HepG2 (cell line): Measurements from ENCODE around the gene EFNA2.

Experiments
- CTCF ChIP-seq: sonication (generic); formaldehyde crosslinking; IDR thresholded peaks from 2 replicates; pipeline ENCODE4 v1.5.0; 2020; ENCODE audit warnings: mild to moderate bottlenecking, missing genetic modification reagents, moderate library complexity
- KLF16 ChIP-seq, 2 experiments: sonication (generic) in 1 of 2; formaldehyde crosslinking in 1 of 2; IDR thresholded peaks; 2 replicates each; pipeline versions ENCODE4 v1.6.1 to v1.8.0; 2016 to 2023; ENCODE audit warnings: missing genetic modification reagents in 2 of 2, missing compliant biosample characterization in 1 of 2
- NFRKB ChIP-seq: fragments of 450-650 bp; IDR thresholded peaks from 2 replicates; pipeline ENCODE4 v1.6.1; 2017
- PAX8 ChIP-seq: sonication (generic); formaldehyde crosslinking; IDR thresholded peaks from 2 replicates; pipeline ENCODE4 v1.8.0; 2022; ENCODE audit warnings: mild to moderate bottlenecking, missing genetic modification reagents, borderline replicate concordance
- TFDP1 ChIP-seq: IDR thresholded peaks from 2 replicates; pipeline ENCODE4 v1.6.1; 2016; ENCODE audit warnings: missing compliant biosample characterization, missing genetic modification reagents, borderline replicate concordance
- ZNF562 ChIP-seq: sonication (generic); formaldehyde crosslinking; IDR thresholded peaks from 2 replicates; pipeline ENCODE4 v1.8.0; 2022; ENCODE audit warnings: missing genetic modification reagents, borderline replicate concordance
- TF ChIP-seq, protein P1 (sequence below): conservative IDR thresholded peaks from 2 replicates; pipeline ENCODE4 v1.6.1; 2018; ENCODE audit warnings: missing genetic modification reagents

- TF ChIP-seq CTCF (no peak), TFDP1 (CRISPR knock-in tag) (peak; percentile 64; the same call in 1 of the 2 replicates), KLF16 (CRISPR knock-in tag; IDR thresholded peaks at IDR 0.05) (peak in 1 of 2 experiments; percentile 46; a peak in 1 of 4 replicates), PAX8 (CRISPR knock-in tag) (no peak), ZNF562 (CRISPR knock-in tag) (no peak), NFRKB (no peak)
- TF ChIP-seq, protein P1, sequence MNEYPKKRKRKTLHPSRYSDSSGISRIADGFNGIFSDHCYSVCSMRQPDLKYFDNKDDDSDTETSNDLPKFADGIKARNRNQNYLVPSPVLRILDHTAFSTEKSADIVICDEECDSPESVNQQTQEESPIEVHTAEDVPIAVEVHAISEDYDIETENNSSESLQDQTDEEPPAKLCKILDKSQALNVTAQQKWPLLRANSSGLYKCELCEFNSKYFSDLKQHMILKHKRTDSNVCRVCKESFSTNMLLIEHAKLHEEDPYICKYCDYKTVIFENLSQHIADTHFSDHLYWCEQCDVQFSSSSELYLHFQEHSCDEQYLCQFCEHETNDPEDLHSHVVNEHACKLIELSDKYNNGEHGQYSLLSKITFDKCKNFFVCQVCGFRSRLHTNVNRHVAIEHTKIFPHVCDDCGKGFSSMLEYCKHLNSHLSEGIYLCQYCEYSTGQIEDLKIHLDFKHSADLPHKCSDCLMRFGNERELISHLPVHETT (CRISPR knock-in tag), result 0 out of 2 replicates have a peak, but pooled peaks have one; percentile 44
Observed at GRCh38 chr19:1245494-1246264, 40.0 kb upstream of the EFNA2 start.
